Measurements from ENCODE around the gene ANXA8L1.
"Not testable (repeated sequence)": the region's sequence is repeated elsewhere in the genome, so short reads cannot be mapped to it uniquely, and the experiment has no call there.

ANXA8L1 gene

GRCh38 chr10:46375406-46375805, at the start of gene ANXA8L1:
Gene ANXA8L1, plus strand, starts transcription at chr10:46375776. Its CDS starts 76 bp downstream, at chr10:46375852.
- not testable (repeated sequence) for H3K9me3 Mint-ChIP-seq; H3K27ac Mint-ChIP-seq; H3K27me3 Mint-ChIP-seq; H3K36me3 Mint-ChIP-seq (ENCODE audit: low read depth); H3K4me1 Mint-ChIP-seq (ENCODE audit: low read depth); H3K4me3 Mint-ChIP-seq

GRCh38 chr10:46326066-46326465, 49.5 kb upstream of the ANXA8L1 start:
- Mint-ChIP-seq H3K27me3 (no peaks in the 10 kb centered on the region), H3K36me3 (ENCODE audit: low read depth) (no peaks in the 10 kb centered on the region), H3K4me3 (no peak overlapping the region), H3K4me1 (ENCODE audit: low read depth) (no peaks in the 10 kb centered on the region), H3K9me3 (no peaks in the 10 kb centered on the region), H3K27ac (no peak overlapping the region)

- Mint-ChIP-seq H3K9me3 (no peaks in the 10 kb centered on the region), H3K4me3 (no peak overlapping the region), H3K4me1 (ENCODE audit: low read depth) (no peaks in the 10 kb centered on the region), H3K27ac (no peak overlapping the region), H3K27me3 (no peaks in the 10 kb centered on the region), H3K36me3 (ENCODE audit: low read depth) (no peaks in the 10 kb centered on the region)
These were observed 48.6 kb upstream of the ANXA8L1 start for GRCh38 chr10:46326971-46327370.

GRCh38 chr10:46327685-46328084, 47.9 kb upstream of the ANXA8L1 start:
- H3K27me3 Mint-ChIP-seq, result no peaks in the 10 kb centered on the region
- no peak overlapping the region for H3K4me3 Mint-ChIP-seq
- H3K9me3 Mint-ChIP-seq, result no peaks in the 10 kb centered on the region
- no peaks in the 10 kb centered on the region for H3K4me1 Mint-ChIP-seq (ENCODE audit: low read depth)
- no peak overlapping the region for H3K27ac Mint-ChIP-seq
- H3K36me3 Mint-ChIP-seq (ENCODE audit: low read depth), result no peaks in the 10 kb centered on the region

- Mint-ChIP-seq H3K4me3 (no peak overlapping the region), H3K27ac (no peak overlapping the region), H3K9me3 (no peaks in the 10 kb centered on the region), H3K4me1 (ENCODE audit: low read depth) (no peaks in the 10 kb centered on the region), H3K27me3 (no peaks in the 10 kb centered on the region), H3K36me3 (ENCODE audit: low read depth) (no peaks in the 10 kb centered on the region)
These were observed 46.5 kb upstream of the ANXA8L1 start for GRCh38 chr10:46328853-46329689.

- H3K4me1 Mint-ChIP-seq (ENCODE audit: low read depth), result no peaks in the 10 kb centered on the region
- H3K4me3 Mint-ChIP-seq, result no peak overlapping the region
- H3K27ac Mint-ChIP-seq, result no peak overlapping the region
- no peaks in the 10 kb centered on the region for H3K27me3 Mint-ChIP-seq
- no peaks in the 10 kb centered on the region for H3K36me3 Mint-ChIP-seq (ENCODE audit: low read depth)
- H3K9me3 Mint-ChIP-seq, result no peaks in the 10 kb centered on the region
These were observed 45.9 kb upstream of the ANXA8L1 start for GRCh38 chr10:46329690-46330016.

GRCh38 chr10:46330894-46331293, 44.7 kb upstream of the ANXA8L1 start:
- H3K4me1 Mint-ChIP-seq (ENCODE audit: low read depth), result no peaks in the 10 kb centered on the region
- H3K4me3 Mint-ChIP-seq, result no peak overlapping the region
- no peaks in the 10 kb centered on the region for H3K36me3 Mint-ChIP-seq (ENCODE audit: low read depth)
- H3K27ac Mint-ChIP-seq, result no peak overlapping the region
- H3K27me3 Mint-ChIP-seq, result no peaks in the 10 kb centered on the region
- no peaks in the 10 kb centered on the region for H3K9me3 Mint-ChIP-seq

- not testable (repeated sequence) for H3K27ac Mint-ChIP-seq
These were observed 10.1 kb upstream of the ANXA8L1 start for GRCh38 chr10:46365484-46365883.

GRCh38 chr10:46367209-46367608, 8.4 kb upstream of the ANXA8L1 start:
- H3K9me3 Mint-ChIP-seq; H3K27me3 Mint-ChIP-seq; H3K36me3 Mint-ChIP-seq (ENCODE audit: low read depth); H3K4me3 Mint-ChIP-seq; H3K4me1 Mint-ChIP-seq (ENCODE audit: low read depth); H3K27ac Mint-ChIP-seq: not testable (repeated sequence)

More at GRCh38 chr10:46365484-46365883, 10.1 kb upstream of the ANXA8L1 start:
- not testable (repeated sequence) for H3K36me3 Mint-ChIP-seq (ENCODE audit: low read depth); H3K4me3 Mint-ChIP-seq; H3K27me3 Mint-ChIP-seq; H3K4me1 Mint-ChIP-seq (ENCODE audit: low read depth); H3K9me3 Mint-ChIP-seq

GRCh38 chr10:46367666-46368240, 7.8 kb upstream of the ANXA8L1 start:
- not testable (repeated sequence) for H3K4me3 Mint-ChIP-seq; H3K4me1 Mint-ChIP-seq (ENCODE audit: low read depth); H3K36me3 Mint-ChIP-seq (ENCODE audit: low read depth); H3K27me3 Mint-ChIP-seq; H3K27ac Mint-ChIP-seq; H3K9me3 Mint-ChIP-seq

GRCh38 chr10:46368956-46369355, 6.6 kb upstream of the ANXA8L1 start:
- H3K4me1 Mint-ChIP-seq (ENCODE audit: low read depth); H3K36me3 Mint-ChIP-seq (ENCODE audit: low read depth); H3K27ac Mint-ChIP-seq; H3K4me3 Mint-ChIP-seq; H3K9me3 Mint-ChIP-seq; H3K27me3 Mint-ChIP-seq: not testable (repeated sequence)

- not testable (repeated sequence) for H3K4me1 Mint-ChIP-seq (ENCODE audit: low read depth); H3K27me3 Mint-ChIP-seq; H3K36me3 Mint-ChIP-seq (ENCODE audit: low read depth); H3K9me3 Mint-ChIP-seq; H3K4me3 Mint-ChIP-seq; H3K27ac Mint-ChIP-seq
These were observed 1.2 kb upstream of the ANXA8L1 start for GRCh38 chr10:46374410-46374809.

- H3K4me3 Mint-ChIP-seq; H3K4me1 Mint-ChIP-seq (ENCODE audit: low read depth); H3K9me3 Mint-ChIP-seq; H3K36me3 Mint-ChIP-seq (ENCODE audit: low read depth); H3K27ac Mint-ChIP-seq; H3K27me3 Mint-ChIP-seq: not testable (repeated sequence)
These were observed 1.4 kb downstream of the ANXA8L1 start for GRCh38 chr10:46377022-46377421.

GRCh38 chr10:46377651-46378050, 2.1 kb downstream of the ANXA8L1 start:
- H3K4me1 Mint-ChIP-seq (ENCODE audit: low read depth); H3K27me3 Mint-ChIP-seq; H3K4me3 Mint-ChIP-seq; H3K9me3 Mint-ChIP-seq; H3K36me3 Mint-ChIP-seq (ENCODE audit: low read depth); H3K27ac Mint-ChIP-seq: not testable (repeated sequence)

- H3K4me1 Mint-ChIP-seq (ENCODE audit: low read depth); H3K27me3 Mint-ChIP-seq; H3K36me3 Mint-ChIP-seq (ENCODE audit: low read depth); H3K27ac Mint-ChIP-seq; H3K4me3 Mint-ChIP-seq; H3K9me3 Mint-ChIP-seq: not testable (repeated sequence)
These were observed 2.5 kb downstream of the ANXA8L1 start for GRCh38 chr10:46378108-46378507.

GRCh38 chr10:46379233-46379848, 3.8 kb downstream of the ANXA8L1 start:
- H3K4me3 Mint-ChIP-seq; H3K9me3 Mint-ChIP-seq; H3K4me1 Mint-ChIP-seq (ENCODE audit: low read depth); H3K27ac Mint-ChIP-seq; H3K36me3 Mint-ChIP-seq (ENCODE audit: low read depth); H3K27me3 Mint-ChIP-seq: not testable (repeated sequence)
